Right lobe of liver (tissue), 6 donors: ENCODE measurements around the gene KCNE3. TPM values are rescaled to one million over a fixed set of nuclear protein-coding genes. Genes with fewer than 3 reads are reported as not detected.

Experiments
- ATAC-seq, 4 donors: fragments of 200-7000 bp; cut with Tn5 transposase; one replicate each; pipeline ENCODE4 v1.9.1; 2020; ENCODE audit warnings: mild to moderate bottlenecking in 4 of 4, moderate library complexity in 4 of 4
- DNase-seq, 3 donors: peaks; one replicate each; pipeline ENCODE4 v3.0.0-alpha.2; 2020
- H3K27ac ChIP-seq, 3 donors: fragments of 200-600 bp; one replicate each; pipeline ENCODE4 v1.8.0; 2022
- H3K27me3 ChIP-seq, 2 donors: fragments of 200-600 bp; one replicate each; pipeline ENCODE4 v1.8.0; 2022
- H3K36me3 ChIP-seq, 4 donors: fragments of 200-600 bp; sonication (generic) in 1 of 4; one replicate each; pipeline versions ENCODE4 v1.5.1 to v1.8.0; 2017 to 2022; ENCODE audit warnings: control low read depth in 1 of 4
- H3K4me1 ChIP-seq, 4 donors: fragments of 200-600 bp; sonication (generic) in 1 of 4; one replicate each; pipeline versions ENCODE4 v1.5.1 to v1.8.0; 2017 to 2022; ENCODE audit warnings: control low read depth in 1 of 4
- H3K4me3 ChIP-seq, 3 donors: fragments of 200-600 bp; one replicate each; pipeline ENCODE4 v1.8.0; 2022
- H3K9me3 ChIP-seq, 4 donors: fragments of 200-600 bp; sonication (generic) in 1 of 4; one replicate each; pipeline versions ENCODE4 v1.5.1 to v1.8.0; 2017 to 2022; ENCODE audit warnings: control low read depth in 1 of 4
- CTCF ChIP-seq, 4 donors: fragments of 200-600 bp in 3 of 4; fragments of 450-650 bp in 1 of 4; IDR thresholded peaks; one replicate each; pipeline versions ENCODE4 v1.5.1 to v1.8.0; 2016 to 2022; ENCODE audit warnings: antibody characterized with exemption in 4 of 4, mild to moderate bottlenecking in 2 of 4
- POLR2A ChIP-seq: fragments of 450-650 bp; IDR thresholded peaks from one replicate; pipeline ENCODE4 v1.6.1; 2017; ENCODE audit warnings: antibody characterized with exemption, mild to moderate bottlenecking
- WGBS: methylation state at CpG from one replicate; pipeline ENCODE4 v1.1.6; 2018; ENCODE audit warnings: low coverage, low lambda C conversion rate; ENCODE audit not compliant: insufficient coverage; ENCODE audit errors: missing lambda C conversion rate; 5-methylcytosine and 5-hydroxymethylcytosine counted together
- intact Hi-C, 2 donors: fragments of 100-400 bp; cut with DNase I; formaldehyde crosslinking; loops; one replicate each; pipeline versions ENCODE4 v1.11.2 to v1.14.1; 2022
- total RNA-seq, 6 experiments: library from RNA; depleted of rRNA in 2 of 6; stranded (reverse); fragments of >200 nt in 2 of 6; fragmentation: NEBNext Ultra II Directional in 3 of 6; extraction: Animal tissue kit (Norgen Biotek cat#: 25700) in 3 of 6; gene quantifications; one replicate each; pipeline versions ENCODE4 v1.1.0 to v1.2.4, GENCODE V29; 2016 to 2023
- donor health status: DM: no; HTN: yes; CAD: no.
- donor health status: DM: no; HTN: no; CAD: no.
- donor health status: DM: no; HTN: no; CAD: no.
- donor health status: DM: no; HTN: yes; CAD: no.
- donor health status: DM: no; HTN: yes; CAD: no.

The KCNE3 gene
- total RNA-seq, 6 experiments from 2014 or later: 1.3 to 7.6 (median 4.8) TPM

DNA sequence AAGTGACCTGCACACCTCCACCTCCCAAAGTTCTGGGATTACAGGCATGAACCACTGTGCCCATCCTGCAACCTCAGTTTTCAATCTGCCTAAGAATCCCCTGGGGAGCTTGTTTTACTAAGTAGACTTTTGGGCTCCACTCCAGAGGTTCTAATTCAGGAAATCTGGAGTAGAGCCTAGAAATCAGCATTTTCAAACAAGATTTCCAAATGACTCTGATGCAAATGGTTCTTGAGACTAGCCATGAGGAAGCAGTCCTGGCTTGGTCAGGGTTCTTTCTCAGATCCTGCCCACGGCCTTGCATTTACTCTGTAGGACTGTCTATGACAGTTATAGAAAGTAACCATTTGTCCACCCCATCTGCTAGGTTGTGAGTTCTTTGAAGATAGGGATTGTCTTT is 1.6 kb upstream of the KCNE3 start:
- no peaks in the 10 kb centered on the region for H3K36me3 ChIP-seq
- H3K27ac ChIP-seq: no peak overlapping the region
- no peaks in the 10 kb centered on the region for H3K27me3 ChIP-seq
- H3K4me1 ChIP-seq: peaks cover 0 to 5% (median 0%) of the 10 kb centered on the region in 4 donors
- TF ChIP-seq POLR2A: no peak
- TF ChIP-seq CTCF (IDR thresholded peaks at IDR 0.05): no peak
- no peaks in the 10 kb centered on the region for H3K9me3 ChIP-seq
- ATAC-seq (no peak), DNase-seq (no peak)
- intact Hi-C loops: no loop called here
- WGBS: 70% methylated on average over 1 of the region's 1 CpG
- H3K4me3 ChIP-seq: no peak overlapping the region

GRCh38 chr11:74468521-74468920 is 1.2 kb upstream of the KCNE3 start:
- TF ChIP-seq CTCF (IDR thresholded peaks at IDR 0.05): no peak
- no peak for TF ChIP-seq POLR2A
- ATAC-seq (no peak), DNase-seq (no peak)
- no peaks in the 10 kb centered on the region for H3K27me3 ChIP-seq
- intact Hi-C loops: no loop called here
- H3K9me3 ChIP-seq: no peaks in the 10 kb centered on the region
- H3K27ac ChIP-seq: no peak overlapping the region
- H3K4me3 ChIP-seq: no peak overlapping the region
- no peaks in the 10 kb centered on the region for H3K36me3 ChIP-seq
- peaks cover 0 to 5% (median 0%) of the 10 kb centered on the region in 4 donors for H3K4me1 ChIP-seq

DNA sequence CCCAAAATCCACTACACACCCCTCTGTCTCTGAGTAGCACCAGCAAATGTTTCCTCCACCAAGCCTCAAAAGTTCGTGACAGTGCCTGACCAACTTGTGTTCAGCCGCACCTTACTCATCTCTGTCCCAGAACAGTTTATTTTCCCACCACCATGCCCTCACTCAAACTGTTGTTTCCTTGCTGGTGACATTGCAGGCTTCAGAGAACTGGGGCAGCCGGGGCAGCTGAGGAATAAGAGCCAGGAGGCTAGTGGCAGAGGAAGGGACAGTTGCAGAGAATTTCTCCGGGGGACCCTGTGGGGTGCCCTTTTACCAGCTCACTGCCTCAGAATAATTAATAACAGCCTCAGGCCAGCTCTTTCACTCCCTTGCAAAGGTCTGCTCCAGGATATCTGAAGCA is 709 bp upstream of the KCNE3 start:
- no peak for DNase-seq
- no peaks in the 10 kb centered on the region for H3K9me3 ChIP-seq
- no peak for TF ChIP-seq CTCF (IDR thresholded peaks at IDR 0.05)
- intact Hi-C loops: no loop called here
- peak overlapping the region in 1 of 3 donors; percentile 70 for H3K27ac ChIP-seq
- no peaks in the 10 kb centered on the region for H3K36me3 ChIP-seq
- H3K4me1 ChIP-seq: peaks cover 0 to 5% (median 0%) of the 10 kb centered on the region in 4 donors
- no peaks in the 10 kb centered on the region for H3K27me3 ChIP-seq
- WGBS: 78% methylated on average over 3 of the region's 4 CpGs
- ATAC-seq: no peak
- H3K4me3 ChIP-seq: no peak overlapping the region

DNA sequence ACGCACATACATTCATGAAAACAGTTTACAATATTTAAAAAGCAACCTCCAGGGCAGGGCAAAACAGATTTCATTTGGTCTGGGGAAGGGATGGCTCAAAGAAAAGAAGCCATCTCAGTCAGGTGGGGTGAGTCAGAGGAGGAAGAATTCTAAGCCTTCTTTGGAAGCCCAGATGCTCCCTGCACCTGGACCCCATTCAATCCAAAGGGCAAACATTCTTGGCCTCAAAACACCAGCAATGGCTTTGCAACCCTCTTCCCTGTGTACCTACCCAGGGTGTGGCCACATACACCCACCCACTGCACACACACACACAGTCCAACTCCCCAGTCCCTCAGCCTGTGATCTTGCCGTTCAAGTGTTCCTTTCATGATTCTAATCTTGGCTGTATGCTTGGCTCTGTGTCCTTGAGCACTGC is 2.0 kb downstream of the KCNE3 start:
- TF ChIP-seq POLR2A: no peak
- TF ChIP-seq CTCF (IDR thresholded peaks at IDR 0.05): no peak
- WGBS: 55% methylated on average over 2 of the region's 2 CpGs
- intact Hi-C loops: no loop called here
- H3K36me3 ChIP-seq: no peaks in the 10 kb centered on the region
- peaks cover 0 to 16% (median 6%) of the 10 kb centered on the region in 4 donors for H3K4me1 ChIP-seq
- DNase-seq (no peak), ATAC-seq (no peak)
- H3K27me3 ChIP-seq: no peaks in the 10 kb centered on the region
- no peaks in the 10 kb centered on the region for H3K9me3 ChIP-seq
- no peak overlapping the region for H3K27ac ChIP-seq
- no peak overlapping the region for H3K4me3 ChIP-seq

GRCh38 chr11:74464746-74465145 is 2.6 kb downstream of the KCNE3 start:
- ATAC-seq (no peak), DNase-seq (no peak)
- Histone ChIP-seq H3K36me3 (no peaks in the 10 kb centered on the region), H3K4me3 (no peak overlapping the region), H3K4me1 (peaks cover 0 to 21% (median 6%) of the 10 kb centered on the region in 4 donors), H3K27ac (no peak overlapping the region), H3K27me3 (no peaks in the 10 kb centered on the region), H3K9me3 (no peaks in the 10 kb centered on the region)
- intact Hi-C loops: no loop called here
- 83% methylated on average over 1 of the region's 1 CpG for WGBS
- TF ChIP-seq POLR2A (no peak), CTCF (IDR thresholded peaks at IDR 0.05) (no peak)
